Stimulated activated CD4-positive, alpha-beta T cell treated with anti-CD3 and anti-CD28 coated beads, Interleukin-12 subunit alpha, Interleukin-12 subunit beta, amount 100 ng/mL, for 48 hours (primary cell): ENCODE measurements around the gene AMZ1.
"Not testable (repeated sequence)": the region's sequence is repeated elsewhere in the genome, so short reads cannot be mapped to it uniquely, and the experiment has no call there.

ENCODE experiments used
- DNase-seq, 3 donors: peaks; one replicate each; pipeline ENCODE4 v3.0.0-alpha.2; 2020; ENCODE audit warnings: low read depth in 2 of 3, low spot score in 1 of 3

Gene AMZ1

DNA sequence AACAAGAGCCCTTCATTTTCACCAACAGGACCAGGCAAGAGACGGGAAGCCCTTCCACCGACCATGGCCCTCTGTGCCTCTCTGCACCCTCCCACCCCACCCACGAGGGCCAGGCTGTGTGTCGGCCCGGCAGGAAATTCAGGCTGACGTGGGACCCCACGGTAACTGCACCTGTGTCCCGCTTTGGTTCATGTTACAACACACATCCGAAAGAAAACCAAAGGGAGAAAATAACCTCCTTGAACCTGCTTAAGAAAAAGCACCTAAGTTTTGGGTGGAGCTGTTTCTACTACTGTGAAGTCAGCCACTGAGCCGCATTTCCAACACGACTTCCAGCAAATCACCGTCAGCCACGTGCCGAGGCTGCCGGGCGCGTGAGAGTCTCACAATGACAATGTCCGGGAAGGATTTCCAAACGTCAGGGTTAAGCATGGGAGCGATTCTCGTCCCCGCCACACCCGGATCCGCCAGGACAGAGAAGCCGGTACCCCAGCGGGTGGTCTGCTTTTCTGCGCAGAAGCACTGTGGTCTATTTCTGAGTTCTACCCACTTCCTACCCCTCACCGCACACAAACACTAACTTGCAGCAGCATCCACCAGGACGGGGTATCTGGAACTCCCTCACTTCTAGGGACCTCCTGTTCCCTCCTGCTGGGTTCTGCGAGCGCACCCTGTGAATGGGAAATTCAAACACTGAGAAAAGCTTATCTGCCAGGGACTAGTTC, 36.6 kb downstream of the AMZ1 start:
- no peak for DNase-seq

DNA sequence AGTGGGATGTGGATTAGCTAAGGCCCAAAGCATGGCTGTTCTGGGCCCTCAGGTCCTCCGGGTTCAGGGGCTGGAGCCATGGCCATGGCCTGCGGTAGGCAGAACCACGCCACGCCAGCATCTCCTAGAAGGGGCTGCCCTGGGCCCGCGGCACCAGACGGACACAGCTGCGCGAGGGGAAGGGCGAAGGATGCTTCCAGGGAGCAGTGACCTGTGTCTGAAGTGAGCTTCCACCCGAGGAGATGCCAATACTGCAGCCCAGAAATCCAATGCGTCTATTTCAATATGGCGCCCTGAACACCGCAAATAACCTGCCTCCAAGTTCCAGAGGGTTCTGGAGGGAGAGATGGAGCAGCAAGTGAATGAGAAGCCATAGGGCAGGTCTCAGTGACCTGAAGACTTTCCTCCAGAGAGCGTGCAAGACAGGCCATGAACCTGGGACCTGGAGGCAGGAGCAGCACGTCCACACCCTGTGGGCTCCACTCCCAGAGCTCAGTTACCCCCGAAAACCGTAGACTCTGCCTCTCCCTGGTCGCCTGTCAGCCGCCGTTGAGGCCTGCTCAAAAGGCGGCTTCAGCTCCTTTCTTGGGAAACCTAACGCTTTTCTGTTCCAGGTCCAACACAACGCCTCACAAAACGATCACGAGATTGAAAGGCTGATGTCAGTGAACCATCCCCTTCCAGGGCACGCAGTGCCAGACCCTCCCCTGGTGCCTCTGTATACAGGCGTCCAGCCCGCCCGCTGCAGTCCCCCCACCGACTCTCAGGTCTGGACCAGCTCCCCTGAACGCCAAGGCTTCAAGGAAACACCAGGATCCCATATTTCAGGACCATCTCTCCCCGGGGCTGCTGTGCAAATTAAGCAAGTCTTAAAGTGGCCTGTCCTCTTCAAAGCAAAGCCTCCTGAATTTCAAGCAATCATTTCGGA, 37.4 kb downstream of the AMZ1 start:
- DNase-seq: no peak

DNA sequence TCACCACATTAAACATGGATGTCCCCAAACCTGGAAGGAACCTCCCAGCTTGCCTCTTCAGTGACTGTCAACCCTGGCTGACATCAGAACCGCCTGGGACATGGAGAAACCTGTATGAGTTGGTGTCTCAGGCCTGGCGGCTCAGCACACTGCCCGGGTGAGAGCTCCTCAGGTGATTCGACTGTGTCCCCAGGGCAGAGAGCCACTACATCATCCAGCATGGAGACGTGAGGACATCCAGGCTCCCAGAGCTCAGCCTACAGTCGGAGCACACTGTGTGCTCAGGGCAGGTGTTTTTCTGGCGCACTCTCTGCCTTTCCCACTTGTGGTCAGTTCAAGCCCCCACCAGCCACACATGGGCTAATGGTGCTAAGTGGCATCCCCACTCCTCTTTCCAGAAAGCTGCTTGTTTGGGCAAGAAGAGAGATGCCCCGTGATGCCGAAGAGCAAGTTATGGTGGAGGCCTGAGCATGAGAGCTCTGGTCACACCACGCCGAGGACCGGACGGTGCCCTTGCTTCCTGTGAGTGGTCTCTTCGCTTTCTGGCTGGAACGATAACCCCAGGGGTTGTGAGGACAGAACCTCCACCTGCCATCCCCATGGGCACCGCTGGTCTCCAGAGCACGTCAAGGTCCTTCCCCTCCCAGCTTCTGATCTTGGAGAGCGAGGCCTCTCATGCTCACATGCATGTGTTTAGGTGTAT, 38.5 kb downstream of the AMZ1 start:
- no peak for DNase-seq

DNA sequence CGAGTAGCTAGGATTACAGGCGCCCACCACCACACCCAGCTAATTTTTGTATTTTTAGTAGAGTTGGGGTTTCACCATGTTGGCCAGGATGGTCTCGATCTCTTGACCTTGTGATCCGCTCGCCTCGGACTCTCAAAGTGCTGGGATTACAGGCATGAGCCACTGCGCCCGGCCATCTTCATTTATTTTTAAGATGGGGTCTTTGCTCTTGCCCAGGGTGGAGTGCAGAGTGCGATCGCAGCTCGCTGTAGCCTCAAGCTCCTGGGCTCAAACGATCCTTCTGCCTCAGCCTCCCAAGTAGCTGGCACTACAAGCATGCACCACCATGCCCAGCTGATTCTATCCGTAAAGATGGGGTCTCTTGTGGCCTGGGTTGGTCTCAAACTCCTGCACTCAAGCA, 39.2 kb downstream of the AMZ1 start:
- not testable (repeated sequence) for DNase-seq

DNA sequence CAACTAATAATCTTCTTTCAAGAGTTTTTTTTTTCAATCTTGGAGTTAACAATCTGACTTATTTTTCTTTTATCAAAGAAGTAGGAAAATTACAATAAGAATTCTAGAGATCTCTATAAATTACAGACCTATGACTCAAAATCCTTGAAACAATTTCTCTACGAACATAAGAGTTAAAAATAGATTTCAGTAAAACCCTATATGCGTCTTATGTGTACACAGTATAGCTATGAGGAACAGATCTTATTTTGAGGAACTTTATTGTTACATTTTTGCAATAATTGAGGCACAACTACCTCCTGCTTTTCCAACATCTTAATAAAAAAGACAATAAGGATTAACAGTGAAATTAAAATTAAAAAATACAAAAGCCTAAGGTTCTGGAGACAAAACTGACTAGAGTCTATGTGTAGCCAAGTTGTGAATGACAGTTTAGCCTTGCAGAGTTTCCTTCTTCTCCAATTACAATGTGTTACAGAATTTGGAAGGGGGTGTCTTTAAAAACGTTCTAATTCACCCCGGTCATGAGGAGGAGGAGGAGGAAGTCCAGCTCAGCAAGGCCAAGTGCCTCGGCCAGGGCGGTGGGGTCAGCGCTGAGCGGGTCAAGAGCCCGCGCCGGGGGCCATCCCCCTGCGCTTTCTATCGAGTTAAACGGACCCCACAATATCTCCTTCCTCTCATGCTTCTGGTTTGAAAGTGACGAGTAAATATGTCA, 40.5 kb downstream of the AMZ1 start:
- DNase-seq: no peak

DNA sequence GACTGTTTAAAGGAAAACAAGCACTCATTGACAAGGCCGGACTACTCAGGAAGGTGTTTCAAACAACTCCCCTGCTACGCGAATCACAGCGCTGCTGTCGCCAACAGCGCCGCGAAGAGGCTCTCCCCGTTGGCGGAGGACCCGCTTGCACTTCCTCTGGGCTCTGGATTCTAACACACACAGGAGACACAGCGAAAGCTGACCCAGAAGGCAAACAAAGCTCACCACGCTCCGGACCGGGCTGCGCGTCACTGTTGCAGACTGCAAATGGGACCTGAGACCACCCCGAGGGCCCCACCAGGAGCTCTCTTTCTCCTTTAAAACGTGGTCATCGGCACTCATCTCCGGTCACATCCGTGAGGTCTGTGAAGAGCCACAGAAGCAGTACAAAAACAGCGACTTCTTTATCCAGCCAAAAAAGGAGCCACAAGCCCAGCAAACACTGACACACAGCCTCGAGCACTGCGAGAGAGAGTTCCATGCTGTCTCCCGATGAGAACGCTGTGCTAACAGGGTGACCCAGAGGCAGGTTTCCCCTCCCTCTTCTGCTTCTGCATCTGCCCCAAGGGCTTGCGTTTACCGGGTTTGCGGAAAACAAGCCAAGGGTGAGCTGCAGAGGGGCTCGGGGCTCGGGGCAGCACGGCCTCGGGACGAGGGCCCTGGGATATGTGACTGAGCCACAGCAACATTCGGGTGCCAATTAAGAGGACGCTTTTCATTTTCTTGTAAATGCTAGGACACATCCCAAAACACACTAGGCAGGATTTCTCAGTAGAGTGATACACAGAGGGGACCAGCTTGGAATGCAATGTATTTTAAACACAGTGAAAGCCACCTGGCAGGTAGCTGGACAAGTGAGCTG, 41.3 kb downstream of the AMZ1 start:
- no peak for DNase-seq

DNA sequence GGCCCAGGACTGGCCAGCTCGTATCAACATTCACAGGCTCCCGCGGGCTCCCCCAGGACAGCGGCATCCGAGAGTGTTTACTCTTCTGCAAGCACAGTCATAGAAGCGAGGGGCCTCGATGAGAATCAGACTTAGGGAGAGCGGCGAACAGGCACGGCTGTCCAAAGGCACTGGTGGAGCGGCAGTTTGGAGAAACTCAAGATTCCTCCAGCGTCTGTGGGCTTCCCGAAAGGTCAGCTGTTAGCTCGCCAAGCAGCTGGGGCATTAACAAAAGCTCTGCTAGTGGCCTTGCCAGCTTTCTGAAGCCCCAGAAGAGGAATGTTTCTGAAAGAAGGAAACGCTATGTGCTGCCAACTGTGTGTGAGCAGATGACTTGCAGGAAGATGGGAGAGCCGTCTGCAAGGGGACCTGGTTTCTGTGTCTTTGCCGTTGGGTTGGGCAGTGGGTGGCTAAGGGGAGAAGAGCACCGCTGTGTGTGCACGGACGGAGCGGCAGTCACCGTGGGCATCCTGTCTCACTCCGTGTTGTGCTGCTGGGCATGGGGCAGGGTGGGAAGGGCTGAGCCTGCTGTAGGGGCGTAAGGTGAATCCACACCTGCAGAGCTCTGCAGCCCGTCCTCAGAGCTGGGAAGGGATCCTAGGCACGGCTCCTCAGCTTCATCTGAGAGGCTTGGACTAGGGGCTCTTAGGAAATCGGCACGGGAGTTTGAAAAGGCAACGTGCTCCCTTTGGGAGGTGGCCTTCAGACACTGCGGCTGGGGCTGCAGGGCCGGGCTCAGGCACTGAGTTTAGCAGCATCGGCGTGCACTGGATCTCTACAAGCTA, 42.1 kb downstream of the AMZ1 start:
- no peak for DNase-seq

DNA sequence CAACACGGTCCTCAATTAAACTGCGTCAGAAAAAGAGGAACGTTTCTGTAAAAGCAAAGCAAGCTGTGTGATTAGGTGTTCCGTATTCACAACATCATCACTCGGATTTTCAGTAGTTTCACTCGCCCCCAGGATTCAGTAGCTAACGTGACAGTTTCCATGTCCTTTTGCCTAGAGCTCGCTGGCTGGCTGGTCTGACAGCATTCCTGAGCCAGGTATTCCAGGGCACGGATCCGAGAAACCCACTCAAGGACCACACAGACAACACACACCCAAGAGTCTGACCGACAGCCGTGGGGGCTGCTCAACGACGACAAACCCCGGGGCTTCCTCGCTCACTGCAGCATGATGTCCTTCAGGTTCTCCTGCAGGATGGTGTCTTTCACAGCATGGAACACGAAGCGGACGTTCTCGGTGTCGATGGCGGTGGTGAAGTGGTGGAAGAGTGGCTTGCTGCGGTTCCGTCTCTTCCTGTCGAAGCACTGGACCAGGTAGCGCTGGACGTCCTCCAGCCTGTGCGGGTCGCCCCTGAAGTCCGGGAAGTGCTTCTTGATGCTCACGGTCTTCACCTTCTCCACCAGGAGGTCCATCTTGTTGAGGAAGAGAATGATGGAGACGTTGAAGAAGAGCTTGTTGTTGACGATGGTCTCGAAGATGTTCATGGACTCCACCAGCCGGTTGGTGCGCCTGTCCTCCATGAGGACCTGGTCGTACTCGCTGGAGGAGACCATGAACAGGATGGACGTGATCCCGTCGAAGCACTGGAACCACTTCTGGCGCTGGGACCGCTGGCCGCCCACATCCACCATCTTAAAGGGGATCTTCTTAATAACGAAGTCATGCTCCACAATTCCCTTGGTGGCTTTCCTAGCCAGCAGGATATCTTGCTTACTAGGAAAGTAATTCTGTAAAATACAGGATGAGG, 43.1 kb downstream of the AMZ1 start:
- no peak for DNase-seq

DNA sequence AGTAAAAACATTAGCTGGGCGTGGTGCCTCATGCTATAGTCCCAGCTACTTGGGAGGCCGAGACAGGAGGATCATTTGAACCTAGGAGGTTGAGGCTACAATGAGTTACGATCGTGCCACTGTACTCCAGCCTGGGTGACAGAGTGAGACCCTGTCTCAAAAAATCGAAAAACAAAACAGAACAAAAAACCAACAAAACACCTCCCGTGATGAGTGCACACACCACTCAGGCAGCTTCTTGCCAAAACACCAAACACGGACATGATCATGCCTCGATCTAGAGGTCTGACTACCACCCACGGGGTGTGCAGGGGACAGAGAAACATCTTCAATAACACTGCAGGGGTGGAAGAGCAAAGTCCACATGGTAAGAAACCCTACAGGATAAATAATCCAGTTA, 44.4 kb downstream of the AMZ1 start:
- no peak for DNase-seq

DNA sequence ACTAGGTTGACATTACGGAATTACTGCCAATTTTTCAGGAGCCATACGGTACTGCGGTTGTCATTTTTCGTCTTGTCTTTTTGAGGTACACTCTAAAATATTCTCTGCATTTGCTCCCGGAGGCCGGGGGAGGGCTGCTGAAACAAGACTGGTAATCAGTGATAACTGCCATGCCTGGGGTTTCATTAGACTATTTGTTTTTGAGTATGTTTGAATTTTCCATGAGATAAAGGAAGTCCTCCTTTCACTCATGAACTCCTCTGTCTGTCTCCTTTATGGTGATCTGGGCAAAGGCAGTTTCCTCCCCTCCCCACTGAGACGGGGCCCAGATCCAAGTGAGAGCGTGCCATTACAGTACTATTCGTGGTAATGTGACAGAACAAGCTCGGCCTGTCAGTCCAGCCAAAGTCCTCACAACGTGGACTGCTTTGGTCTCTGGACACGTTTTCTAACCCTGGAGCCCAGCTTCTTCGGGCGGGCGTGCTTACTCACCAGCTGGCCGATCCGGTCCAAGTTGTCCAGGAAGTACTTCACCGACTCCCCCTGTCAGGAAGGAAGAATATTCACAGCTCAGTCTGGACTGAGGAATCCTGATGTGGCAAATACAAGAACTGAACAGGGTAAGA, 45.1 kb downstream of the AMZ1 start:
- DNase-seq: no peak

DNA sequence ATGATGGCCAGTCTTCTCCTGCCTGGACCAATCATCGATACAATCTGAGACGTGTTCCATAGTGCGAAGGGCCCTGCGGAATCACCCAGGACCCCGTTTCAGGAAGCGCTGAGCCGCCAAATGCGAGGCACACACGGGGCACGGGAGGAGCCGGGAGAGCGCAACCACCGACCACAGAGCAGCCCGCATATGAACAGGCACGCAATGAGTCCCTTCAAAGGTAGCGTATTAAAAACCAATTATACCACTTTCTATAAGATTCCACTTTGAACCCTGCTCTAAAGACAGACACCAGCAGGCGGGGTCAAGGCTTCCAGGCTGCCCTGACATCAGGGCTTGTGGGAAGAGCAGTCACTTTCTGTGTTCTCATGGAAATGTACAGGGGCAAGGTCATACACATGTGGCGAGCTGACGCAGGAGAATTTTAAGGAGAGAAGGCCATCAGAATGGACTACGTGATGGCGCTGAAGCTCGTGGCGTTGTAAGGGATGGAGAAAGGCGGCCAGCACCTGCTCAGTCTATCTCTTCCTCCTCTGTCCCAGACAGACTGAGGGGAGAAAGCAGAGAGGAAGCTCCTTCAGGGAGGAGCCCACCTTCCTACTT, 46.2 kb downstream of the AMZ1 start:
- DNase-seq: no peak

DNA sequence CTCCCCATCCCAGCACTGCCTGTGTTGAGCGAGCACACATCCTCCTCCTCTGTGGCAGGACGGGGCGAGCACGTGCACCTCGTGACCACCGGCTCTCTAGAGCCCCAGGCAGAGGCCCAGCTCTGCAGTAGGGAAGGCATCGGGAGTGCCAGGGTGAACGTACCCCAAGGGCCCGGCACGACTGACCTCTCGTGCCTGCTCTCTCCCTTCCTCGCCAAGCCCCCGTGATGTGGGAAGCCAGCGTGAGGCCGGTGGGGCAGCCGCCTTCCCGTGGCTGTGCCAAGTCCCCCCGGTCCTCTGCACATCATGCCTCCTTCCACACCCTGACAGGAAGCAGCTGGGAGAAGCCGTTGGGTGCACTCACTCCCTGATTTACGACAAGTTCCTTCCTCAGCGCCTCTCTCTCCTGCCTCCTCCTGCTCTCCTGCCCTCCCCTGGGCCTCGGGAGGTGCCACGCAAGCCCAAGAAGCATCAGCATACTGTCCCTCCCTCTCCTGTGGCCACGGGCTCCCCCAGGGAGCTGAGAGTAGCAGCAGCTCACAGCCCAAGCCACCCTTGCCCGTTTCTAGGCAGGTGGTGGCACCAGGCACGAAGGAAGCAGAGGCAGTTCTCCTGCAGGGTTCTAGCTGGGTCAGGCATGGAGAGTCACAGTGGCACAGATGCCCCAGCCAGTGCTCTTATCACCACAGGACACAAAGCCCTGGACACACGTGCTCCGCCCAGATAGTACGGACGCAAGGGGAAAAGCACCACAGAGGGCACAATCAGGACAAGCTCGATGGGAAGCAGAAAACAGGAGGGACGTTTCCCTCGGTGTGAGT, 47.0 kb downstream of the AMZ1 start:
- no peak for DNase-seq

DNA sequence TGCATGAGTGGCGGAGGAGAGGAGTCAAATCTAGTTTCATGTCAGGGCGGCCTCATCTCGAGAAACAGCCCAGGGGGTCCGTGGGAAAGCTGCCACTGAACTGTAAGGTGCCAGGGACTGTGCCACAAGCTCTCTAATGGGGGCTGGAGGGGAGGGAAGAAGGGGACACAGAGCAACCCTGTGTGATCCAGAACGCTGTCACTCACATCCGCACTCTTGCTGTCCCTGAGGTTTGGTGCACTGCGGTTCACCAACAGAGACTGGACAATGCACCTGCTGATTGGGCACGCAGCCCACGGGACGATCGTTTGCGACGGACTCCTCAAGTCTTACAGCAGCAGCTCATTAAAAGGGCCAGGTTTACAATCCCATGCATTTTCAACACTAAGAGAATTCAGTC, 47.7 kb downstream of the AMZ1 start:
- DNase-seq: no peak

DNA sequence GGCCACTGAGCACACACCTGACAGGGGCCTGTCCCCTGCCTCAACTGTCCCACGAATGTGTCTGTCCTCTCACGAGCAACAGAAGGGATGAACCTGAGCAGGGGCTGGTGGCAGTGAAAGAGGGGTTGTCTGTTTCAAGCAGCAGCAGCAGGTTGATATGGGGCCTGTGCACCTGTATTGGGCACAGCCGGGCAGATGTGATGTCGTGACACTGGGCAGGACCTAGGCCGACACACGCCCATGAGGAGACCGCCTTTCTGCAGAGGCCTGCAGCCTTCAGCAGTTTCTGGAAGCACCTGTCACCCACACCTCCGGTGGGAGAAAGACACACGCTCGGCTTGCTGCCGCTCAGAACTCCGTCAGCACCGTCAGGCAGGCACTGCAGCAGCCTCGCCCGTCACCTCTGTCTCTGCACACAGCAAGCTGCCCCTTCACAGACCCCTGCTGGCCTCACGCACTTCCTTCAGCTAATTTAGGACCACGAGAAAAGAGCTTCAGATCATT, 48.5 kb downstream of the AMZ1 start:
- DNase-seq: no peak

DNA sequence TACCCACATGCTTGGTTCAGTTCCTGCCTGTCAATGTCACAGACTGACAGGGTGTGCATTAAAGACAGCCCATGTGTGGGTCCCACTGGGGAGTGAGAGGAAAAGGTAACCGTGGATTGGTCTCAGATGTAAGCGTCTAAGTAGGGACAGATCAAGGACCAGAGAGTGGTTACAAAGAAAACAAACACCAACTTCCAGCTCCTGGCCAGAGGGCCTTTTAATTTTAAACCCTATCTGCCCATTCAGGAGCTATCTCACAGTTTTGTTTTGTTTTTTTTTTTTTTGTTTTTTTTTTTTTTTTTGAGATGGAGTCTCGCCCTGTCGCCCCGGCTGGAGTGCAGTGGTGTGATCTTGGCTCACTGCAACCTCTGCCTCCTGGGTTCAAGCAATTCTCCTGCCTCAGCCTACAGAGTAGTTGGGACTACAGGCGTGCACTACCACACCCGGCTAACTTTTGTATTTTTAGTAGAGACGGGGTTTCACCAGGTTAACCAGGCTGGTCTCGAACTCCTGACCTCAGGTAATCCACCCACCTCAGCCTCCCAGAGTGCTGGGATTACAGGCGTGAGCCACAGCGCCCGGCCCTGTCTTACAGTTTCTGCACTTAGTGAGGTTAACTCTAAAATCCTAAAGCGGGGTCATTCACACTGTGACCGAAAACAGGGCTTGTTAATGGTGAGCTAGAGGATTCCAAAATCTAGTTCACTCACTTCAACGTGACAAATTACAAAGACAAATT, 49.2 kb downstream of the AMZ1 start:
- DNase-seq: not testable (repeated sequence)
